Activated naive CD8-positive, alpha-beta T cell treated with anti-CD3 and anti-CD28 coated beads for 36 hours (primary cell): ENCODE results near the gene BCL2L1. TPM values are rescaled to one million over a fixed set of nuclear protein-coding genes. Genes with fewer than 3 reads are reported as not detected.

ENCODE experiments used
- DNase-seq: peaks from one replicate; pipeline ENCODE4 v3.0.0; 2021
- H3K27ac Mint-ChIP-seq: one replicate; pipeline ENCODE4 v1.8.0; 2022; ENCODE audit warnings: mild to moderate bottlenecking, moderate library complexity, mixed read lengths
- H3K27me3 Mint-ChIP-seq: one replicate; pipeline ENCODE4 v1.8.0; 2022; ENCODE audit warnings: mild to moderate bottlenecking, mixed read lengths
- H3K36me3 Mint-ChIP-seq: one replicate; pipeline ENCODE4 v1.8.0; 2021; ENCODE audit warnings: mild to moderate bottlenecking, mixed read lengths
- H3K4me1 Mint-ChIP-seq: one replicate; pipeline ENCODE4 v1.8.0; 2021; ENCODE audit warnings: mixed read lengths
- H3K4me3 Mint-ChIP-seq: one replicate; pipeline ENCODE4 v1.8.0; 2022; ENCODE audit warnings: mild to moderate bottlenecking, moderate library complexity, mixed read lengths
- H3K9me3 Mint-ChIP-seq: one replicate; pipeline ENCODE4 v1.8.0; 2022; ENCODE audit warnings: mixed read lengths
- total RNA-seq, 2 experiments: library from RNA; stranded (reverse); gene quantifications; one replicate each; pipeline ENCODE4 v1.2.3, GENCODE V29; 2021

Gene BCL2L1
- total RNA-seq, 2 experiments from 2014 or later: 196 to 206 TPM

DNA sequence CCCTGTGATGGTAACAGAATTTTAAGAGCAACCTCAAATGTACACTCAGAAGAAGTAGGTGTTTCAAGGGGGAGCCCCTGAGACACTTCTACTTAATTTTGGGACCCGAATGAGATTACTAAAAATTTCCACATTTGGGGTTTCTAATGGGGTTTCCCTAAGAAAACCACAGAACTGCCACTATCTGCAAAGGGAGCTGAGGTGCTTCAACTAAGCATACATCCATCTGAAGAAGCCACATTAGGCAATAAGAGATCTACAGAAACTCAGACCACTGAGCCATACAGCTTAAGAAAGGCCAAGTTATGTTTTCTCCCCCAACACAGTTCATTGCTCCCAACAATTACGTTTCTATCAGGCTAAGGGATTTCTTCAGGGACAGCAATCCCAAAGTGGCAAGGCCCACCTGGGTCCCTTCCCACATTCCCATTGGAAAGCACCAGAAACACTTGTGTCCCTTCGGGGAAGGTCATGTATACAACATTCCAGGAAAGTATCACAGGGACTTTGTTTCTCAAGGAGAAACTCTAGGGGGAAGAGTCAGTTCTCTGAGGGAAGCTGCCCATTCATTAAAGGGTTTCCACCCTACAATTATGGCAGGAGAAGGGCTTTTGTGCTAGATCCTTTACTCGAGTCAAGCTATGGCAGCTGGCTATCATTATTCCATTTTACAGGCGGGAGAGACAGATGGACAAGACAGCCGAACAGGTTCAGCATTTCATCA is 5.0 kb downstream of the BCL2L1 start:
- peaks cover 95% of the 10 kb centered on the region for H3K36me3 Mint-ChIP-seq
- peak; percentile 37 for DNase-seq
- H3K4me1 Mint-ChIP-seq: peaks cover 53% of the 10 kb centered on the region
- peak overlapping the region; percentile 95 for H3K4me3 Mint-ChIP-seq
- H3K27me3 Mint-ChIP-seq: no peaks in the 10 kb centered on the region
- H3K9me3 Mint-ChIP-seq: no peaks in the 10 kb centered on the region
- peak overlapping the region; percentile 97 for H3K27ac Mint-ChIP-seq

DNA sequence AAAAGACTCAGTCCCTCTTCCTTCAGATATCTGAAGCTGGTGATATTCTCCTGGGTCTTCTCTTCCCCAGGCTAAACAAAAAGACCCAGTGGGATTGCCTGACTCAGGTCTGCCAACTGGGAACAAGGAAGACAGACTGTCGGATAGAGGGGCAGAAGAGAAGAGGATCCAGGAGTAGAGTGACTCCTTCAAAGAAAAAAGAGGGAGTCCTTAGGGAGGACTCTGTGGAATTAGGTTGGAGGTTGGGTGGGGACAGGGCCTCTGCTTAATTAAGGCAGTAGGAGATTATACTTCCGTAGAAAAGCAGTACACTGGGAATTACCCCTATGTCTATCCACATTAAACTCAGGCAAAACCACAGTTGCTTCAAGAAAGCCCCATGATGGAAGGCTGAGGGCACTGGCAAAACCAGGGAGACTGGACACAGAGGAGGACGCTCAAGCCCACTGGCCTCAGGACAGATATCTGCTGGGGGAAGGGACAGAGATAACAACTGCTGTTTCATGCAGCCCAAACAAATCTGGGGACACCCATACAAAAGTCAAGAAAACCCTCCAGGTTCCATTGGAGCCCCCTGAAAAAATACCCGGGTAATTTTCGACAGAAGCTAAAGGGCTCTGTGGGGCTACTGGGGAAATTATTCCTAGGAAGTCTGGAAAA is 5.7 kb downstream of the BCL2L1 start:
- Mint-ChIP-seq H3K27ac (peak overlapping the region; percentile 97), H3K36me3 (peaks cover 97% of the 10 kb centered on the region), H3K4me3 (peak overlapping the region; percentile 95), H3K9me3 (no peaks in the 10 kb centered on the region), H3K27me3 (no peaks in the 10 kb centered on the region), H3K4me1 (peaks cover 60% of the 10 kb centered on the region)
- no peak for DNase-seq

DNA sequence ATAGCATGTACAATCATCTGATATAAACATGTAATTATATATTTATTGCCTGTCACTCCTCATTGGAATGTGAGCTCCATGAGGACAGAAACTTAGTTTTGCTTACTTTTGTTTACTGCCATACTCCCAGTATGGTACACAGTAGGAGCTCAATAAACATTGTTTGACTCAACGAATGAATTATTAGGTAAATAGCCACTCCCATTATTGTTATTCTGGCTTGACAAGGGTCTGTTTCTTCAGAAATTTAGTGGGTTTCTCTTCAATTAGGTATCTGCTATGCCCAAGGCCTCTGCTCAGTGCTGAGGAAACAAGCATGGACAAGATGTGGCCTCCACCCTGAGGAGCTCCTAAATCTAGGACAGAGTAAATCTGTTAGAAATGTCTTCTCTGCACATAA is 6.3 kb downstream of the BCL2L1 start:
- Mint-ChIP-seq H3K9me3 (no peaks in the 10 kb centered on the region), H3K4me1 (peaks cover 66% of the 10 kb centered on the region), H3K4me3 (peak overlapping the region; percentile 95), H3K27ac (peak overlapping the region; percentile 97), H3K27me3 (no peaks in the 10 kb centered on the region), H3K36me3 (peaks cover 97% of the 10 kb centered on the region)
- no peak for DNase-seq

DNA sequence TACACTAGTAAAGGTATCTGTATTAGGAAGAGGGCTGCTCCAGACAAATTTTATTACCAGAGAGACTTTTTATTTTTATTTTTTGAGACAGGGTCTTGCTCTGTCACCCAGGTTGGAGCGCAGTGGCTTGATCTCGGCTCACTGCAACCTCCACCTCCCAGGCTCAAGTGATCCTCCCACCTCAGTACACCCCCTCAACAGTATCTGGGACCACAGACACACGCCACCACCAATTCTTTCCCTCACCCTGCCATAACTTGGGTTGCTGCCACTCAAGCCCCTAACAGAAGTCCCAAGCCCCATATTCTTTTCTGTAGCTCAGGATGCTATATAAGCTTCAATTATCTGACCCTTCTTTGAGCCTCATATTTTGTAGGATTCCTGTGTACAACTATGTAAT is 6.9 kb downstream of the BCL2L1 start:
- no peak for DNase-seq
- Mint-ChIP-seq H3K9me3 (no peaks in the 10 kb centered on the region), H3K4me1 (peaks cover 71% of the 10 kb centered on the region), H3K4me3 (peak overlapping the region; percentile 95), H3K27ac (peak overlapping the region; percentile 97), H3K27me3 (no peaks in the 10 kb centered on the region), H3K36me3 (peaks cover 96% of the 10 kb centered on the region)

DNA sequence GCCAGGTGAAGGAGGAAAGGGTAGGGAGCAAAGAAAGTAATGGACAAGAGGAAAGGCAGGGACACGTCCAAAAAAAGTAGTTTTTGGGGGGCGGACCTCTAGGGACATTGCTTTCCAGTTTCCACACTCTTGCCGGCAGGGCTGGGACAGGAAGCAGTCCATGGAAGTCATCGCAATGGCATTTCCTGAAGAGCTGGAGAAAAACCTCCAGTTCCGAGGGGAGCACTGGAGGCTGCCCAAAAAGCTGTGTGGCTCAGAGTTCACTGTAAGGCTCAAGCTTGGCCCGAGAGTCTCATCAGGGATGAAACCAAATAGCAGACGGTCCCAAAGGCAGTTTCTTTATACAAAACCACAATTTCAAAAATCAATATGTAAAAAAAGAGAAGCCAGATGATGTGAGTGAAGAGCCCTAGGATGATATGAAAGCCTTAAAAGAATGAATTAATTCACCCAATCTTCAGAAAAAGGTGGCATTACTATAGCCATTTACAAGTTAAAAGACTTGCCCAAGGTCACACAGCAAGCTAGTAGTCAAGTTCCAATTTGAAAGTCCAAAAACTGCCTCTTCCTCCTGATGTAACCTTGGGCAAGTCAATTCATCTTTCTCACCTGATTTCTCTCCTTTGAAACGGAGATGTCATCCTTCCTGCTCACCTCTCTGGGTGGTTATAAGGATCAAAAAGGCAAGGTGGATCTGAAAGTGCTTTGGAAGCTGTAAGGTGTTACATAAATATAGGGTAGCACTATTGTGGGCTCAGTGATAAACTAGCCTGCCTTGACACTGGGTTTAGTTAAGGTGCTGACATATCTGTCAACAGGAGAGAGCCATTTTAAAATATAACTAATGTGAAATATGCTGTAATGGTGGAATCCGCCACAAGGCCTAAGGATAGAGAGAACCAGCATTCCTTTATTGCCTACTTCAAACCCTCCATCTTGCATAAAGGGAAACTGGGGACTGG is 9.1 kb downstream of the BCL2L1 start:
- H3K27me3 Mint-ChIP-seq: no peaks in the 10 kb centered on the region
- no peaks in the 10 kb centered on the region for H3K9me3 Mint-ChIP-seq
- DNase-seq: no peak
- peak overlapping the region; percentile 97 for H3K27ac Mint-ChIP-seq
- H3K36me3 Mint-ChIP-seq: peaks cover 92% of the 10 kb centered on the region
- H3K4me3 Mint-ChIP-seq: peak overlapping the region; percentile 47
- peaks cover 84% of the 10 kb centered on the region for H3K4me1 Mint-ChIP-seq

DNA sequence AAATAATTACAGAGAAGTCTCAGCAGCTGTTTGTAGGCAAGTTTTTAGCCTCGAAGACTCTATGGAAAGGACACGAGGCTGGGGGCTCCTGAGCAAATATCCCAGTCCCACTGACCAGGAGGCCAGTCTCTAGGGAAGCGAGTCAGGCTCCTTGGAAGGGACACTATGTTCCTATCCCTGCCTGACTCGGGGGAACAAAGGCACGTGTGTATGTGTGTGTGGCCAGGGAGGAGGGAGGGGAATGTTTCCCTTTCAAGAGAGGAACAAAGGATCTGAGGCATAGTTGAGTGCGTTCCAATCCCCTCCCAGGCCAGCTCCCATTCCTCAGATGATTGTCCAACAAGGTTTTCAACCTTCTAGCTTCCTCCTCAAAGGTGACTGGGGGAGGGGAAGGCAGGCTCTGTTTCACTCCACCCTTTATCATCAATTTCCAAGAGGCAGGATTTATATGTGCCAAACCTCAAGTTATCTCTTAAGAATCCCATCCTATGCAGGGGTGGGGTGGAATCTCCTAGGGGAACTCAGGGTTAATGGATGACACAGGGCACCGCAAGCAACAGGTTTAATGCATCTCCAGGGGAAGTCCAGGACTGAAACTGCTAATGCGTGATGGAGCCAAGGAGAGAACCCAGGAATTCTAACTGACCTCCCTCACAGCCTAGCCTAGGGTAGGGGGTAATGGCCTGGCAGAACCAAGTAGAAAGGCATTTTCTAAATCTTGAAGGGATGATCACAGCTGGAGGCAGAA is 9.9 kb downstream of the BCL2L1 start:
- no peaks in the 10 kb centered on the region for H3K9me3 Mint-ChIP-seq
- H3K36me3 Mint-ChIP-seq: peaks cover 91% of the 10 kb centered on the region
- H3K4me1 Mint-ChIP-seq: peaks cover 87% of the 10 kb centered on the region
- peak overlapping the region; percentile 47 for H3K4me3 Mint-ChIP-seq
- no peak for DNase-seq
- no peaks in the 10 kb centered on the region for H3K27me3 Mint-ChIP-seq
- peak overlapping the region; percentile 83 for H3K27ac Mint-ChIP-seq

DNA sequence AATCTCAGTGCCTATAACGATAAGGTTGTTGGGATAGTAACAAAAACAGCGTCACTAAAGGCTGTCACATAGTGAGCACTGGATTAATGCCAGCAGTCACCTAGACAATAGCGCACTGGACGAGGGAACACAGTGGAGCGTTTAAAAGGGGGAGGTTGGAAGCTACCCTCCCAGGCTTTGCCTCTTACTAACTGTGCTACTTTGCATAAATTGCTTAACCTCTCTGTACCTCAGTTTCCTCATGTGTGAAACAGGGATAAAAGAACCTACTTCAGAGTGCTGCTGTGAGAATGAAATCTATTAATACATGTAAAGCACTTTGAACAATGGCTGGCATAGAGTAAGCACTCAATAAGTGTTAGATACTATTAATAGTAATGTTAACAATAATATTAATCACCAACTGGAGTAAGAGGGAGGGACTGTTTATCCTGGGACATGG is 10.5 kb downstream of the BCL2L1 start:
- peaks cover 89% of the 10 kb centered on the region for H3K4me1 Mint-ChIP-seq
- H3K27ac Mint-ChIP-seq: peak overlapping the region; percentile 56
- H3K27me3 Mint-ChIP-seq: no peaks in the 10 kb centered on the region
- DNase-seq: no peak
- H3K4me3 Mint-ChIP-seq: no peak overlapping the region
- no peaks in the 10 kb centered on the region for H3K9me3 Mint-ChIP-seq
- H3K36me3 Mint-ChIP-seq: peaks cover 91% of the 10 kb centered on the region

DNA sequence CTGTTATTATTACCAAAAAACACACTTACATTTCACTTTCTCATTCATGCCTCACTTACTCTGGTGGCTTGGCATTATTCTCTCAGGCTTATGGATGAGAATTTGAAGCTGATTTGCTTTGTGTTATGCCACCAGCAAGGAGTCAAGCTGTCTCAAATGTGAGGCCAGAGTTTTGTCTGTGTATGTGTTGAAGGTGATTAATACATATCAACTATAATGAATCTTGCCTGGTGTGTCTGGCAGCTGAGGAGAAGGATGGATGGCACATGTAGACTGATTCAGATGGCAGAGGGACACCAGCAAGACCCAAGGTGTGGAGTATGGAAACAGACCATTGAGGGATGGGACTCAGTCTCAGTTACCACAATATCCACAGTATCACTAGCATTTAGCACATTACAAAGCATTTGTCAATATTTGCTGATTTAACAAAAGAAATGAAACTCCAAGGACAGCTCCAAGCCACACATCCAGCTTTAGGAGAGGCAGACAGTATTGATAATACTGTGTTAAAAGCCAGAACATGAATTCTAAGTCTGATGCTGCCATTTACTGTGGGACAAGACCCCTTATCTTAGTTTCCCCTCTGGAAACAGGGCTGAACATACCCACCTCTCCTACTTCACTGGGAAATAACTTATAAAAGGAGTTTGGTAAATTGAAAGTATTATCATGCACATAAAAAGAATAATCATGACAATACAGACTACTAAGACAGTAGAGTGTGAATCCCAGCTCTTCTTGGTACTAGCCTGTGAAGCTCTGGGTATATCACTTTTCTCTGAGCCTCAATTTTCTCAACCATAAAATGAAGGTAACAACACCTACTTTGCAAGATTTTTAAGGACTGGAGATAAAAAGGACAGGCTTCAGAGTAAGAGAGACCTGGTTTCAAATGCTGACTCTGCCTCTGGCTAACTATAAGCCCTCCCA is 11.2 kb downstream of the BCL2L1 start:
- peaks cover 91% of the 10 kb centered on the region for H3K36me3 Mint-ChIP-seq
- H3K4me3 Mint-ChIP-seq: no peak overlapping the region
- no peaks in the 10 kb centered on the region for H3K27me3 Mint-ChIP-seq
- H3K4me1 Mint-ChIP-seq: peaks cover 89% of the 10 kb centered on the region
- no peaks in the 10 kb centered on the region for H3K9me3 Mint-ChIP-seq
- DNase-seq: no peak
- H3K27ac Mint-ChIP-seq: peak overlapping the region; percentile 56

DNA sequence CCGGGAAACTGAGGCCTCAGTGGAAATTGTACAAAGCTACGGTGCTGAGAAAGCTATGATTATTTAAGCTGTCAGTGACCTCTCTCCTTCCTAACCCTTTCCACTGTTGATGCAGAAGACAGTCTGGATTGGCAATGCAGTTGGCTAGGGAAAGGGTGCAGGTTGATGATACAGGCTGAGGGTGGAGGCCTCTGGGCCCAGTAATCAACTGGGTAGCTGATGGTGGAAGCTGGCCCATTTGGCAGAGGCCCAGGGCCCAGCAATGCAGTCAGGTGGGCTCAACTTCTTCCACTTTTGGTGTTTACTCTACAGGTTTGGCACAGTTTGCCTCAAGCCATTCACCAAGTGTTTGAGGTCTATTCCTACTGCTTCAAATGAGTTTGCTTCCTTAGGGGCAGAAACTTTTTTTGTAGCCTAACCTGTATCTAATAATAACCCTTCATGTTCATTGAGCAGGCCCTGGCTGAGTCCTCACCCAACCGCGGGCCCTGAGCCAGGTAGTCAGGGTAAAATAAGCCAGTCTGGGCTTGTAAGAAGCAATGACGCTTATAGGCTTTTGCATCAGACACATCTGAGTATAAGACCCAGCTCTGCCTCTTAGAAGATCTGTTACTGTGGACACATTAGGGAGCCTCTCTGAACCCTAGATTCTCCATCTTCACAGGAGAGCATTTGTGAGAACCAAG is 12.1 kb downstream of the BCL2L1 start:
- peaks cover 86% of the 10 kb centered on the region for H3K36me3 Mint-ChIP-seq
- peaks cover 87% of the 10 kb centered on the region for H3K4me1 Mint-ChIP-seq
- no peaks in the 10 kb centered on the region for H3K27me3 Mint-ChIP-seq
- H3K4me3 Mint-ChIP-seq: no peak overlapping the region
- no peak overlapping the region for H3K27ac Mint-ChIP-seq
- H3K9me3 Mint-ChIP-seq: no peaks in the 10 kb centered on the region
- no peak for DNase-seq

DNA sequence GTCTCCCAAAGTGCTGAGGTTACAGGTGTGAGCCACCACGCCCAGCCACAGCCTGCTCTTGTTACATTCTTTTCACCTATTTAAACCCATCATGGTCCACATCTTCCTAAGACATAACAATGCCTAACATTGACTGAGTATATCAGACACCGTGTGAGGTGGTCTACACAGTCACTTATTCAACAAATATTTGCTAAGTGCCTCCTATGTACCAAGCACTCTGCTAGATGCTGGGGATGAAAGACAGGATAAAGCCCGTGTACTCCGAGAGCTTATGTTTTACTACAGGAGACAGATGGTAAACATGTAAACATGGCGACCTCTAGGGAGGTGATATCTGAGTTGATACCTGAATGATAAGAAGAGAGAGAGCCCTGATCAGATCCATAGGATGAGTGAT is 12.7 kb downstream of the BCL2L1 start:
- Mint-ChIP-seq H3K9me3 (no peaks in the 10 kb centered on the region), H3K4me1 (peaks cover 84% of the 10 kb centered on the region), H3K4me3 (no peak overlapping the region), H3K27me3 (no peaks in the 10 kb centered on the region), H3K36me3 (peaks cover 84% of the 10 kb centered on the region), H3K27ac (no peak overlapping the region)
- DNase-seq: no peak

DNA sequence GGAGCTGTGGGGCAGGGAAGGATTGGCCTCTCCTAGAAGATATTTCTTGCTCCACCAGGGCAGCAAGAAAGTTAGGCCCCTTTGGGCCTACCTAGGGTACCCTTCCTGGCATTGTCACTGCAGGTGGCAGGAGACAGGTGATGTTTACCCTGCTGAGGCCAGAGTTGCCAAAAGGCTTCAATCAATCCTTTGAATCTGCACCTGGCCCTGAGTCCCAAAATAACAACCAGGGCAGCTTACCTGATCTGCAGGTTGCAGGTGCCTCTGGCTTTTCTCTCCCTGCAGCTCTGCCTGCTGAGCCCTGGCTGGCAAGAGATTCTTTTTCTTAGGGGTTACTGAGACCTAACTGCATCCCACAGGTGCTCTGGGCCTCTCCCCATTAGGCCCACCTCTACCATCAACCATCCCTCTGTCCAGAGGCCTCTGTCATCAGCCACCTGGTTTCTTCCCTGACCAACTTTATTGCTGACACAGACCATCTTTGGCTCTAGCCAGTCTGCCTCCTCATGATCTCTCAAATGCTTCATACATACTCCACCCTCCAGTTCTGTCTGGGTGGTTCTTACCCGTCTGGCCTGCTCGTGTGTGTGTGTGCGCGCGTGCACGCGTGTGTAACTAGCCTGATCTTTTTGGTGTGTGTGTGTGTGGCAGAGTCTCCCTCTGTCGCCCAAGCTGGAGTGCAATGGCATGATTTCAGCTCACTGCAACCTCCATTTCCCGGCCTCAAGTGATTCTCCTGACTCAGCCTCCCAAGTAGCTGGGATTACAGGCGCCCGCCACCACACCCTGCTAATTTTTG is 13.7 kb downstream of the BCL2L1 start:
- peaks cover 83% of the 10 kb centered on the region for H3K36me3 Mint-ChIP-seq
- H3K27me3 Mint-ChIP-seq: no peaks in the 10 kb centered on the region
- DNase-seq: no peak
- no peak overlapping the region for H3K4me3 Mint-ChIP-seq
- no peaks in the 10 kb centered on the region for H3K9me3 Mint-ChIP-seq
- peaks cover 79% of the 10 kb centered on the region for H3K4me1 Mint-ChIP-seq
- H3K27ac Mint-ChIP-seq: peak overlapping the region; percentile 12

DNA sequence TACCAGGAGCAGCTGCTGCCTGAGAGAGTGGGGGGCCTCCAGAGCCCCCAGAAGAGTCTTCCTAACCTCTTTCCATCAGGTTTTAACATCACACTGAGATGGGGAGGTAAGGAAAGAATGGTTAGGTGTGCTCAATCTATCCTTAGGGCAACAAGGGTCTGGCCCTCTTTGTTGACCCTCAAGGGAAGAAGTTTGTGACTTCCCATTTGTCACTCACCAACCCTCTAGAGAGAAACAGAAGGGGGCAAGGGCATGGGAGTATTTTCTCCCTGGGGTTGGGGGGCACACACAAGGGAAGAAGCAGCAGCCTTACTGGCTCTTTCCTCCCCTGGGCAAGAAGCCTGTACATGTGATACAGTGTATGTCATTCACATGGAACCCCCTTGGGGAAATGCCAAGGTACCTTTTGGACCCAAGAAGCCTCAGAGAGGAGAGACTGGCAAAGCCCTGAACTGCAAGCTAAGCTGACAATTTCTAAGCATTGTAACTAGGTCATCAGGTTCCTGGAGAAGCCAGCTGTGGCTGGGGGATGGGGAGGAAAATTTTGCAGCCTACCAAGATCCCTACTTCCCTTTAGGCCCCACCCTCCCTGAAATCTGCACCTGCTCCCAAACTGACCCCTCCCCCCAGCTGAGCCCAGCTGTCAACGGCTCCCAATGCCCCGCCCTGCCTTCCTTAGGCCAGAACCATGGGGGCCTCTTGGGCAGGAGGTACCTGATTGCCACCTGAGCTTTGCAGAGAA is 14.5 kb downstream of the BCL2L1 start:
- H3K36me3 Mint-ChIP-seq: peaks cover 83% of the 10 kb centered on the region
- peaks cover 71% of the 10 kb centered on the region for H3K4me1 Mint-ChIP-seq
- H3K27ac Mint-ChIP-seq: peak overlapping the region; percentile 49
- H3K27me3 Mint-ChIP-seq: no peaks in the 10 kb centered on the region
- H3K9me3 Mint-ChIP-seq: no peaks in the 10 kb centered on the region
- H3K4me3 Mint-ChIP-seq: no peak overlapping the region
- no peak for DNase-seq
